NCI-H2029 (cell line): ENCODE data around the gene PARVA.

Experiments
- DNase-seq: peaks from one replicate; lab custom pipeline; 2025; lab: John Stamatoyannopoulos, UW

Gene PARVA

GRCh38 chr11:12433121-12433520, 55.8 kb downstream of the PARVA start:
- no peak for DNase-seq

GRCh38 chr11:12433571-12434324, 56.4 kb downstream of the PARVA start:
- no peak for DNase-seq

- DNase-seq: no peak
These were observed 56.9 kb downstream of the PARVA start for GRCh38 chr11:12434325-12434654.

GRCh38 chr11:12435264-12435663, 57.9 kb downstream of the PARVA start:
- no peak for DNase-seq

GRCh38 chr11:12436266-12436665, 58.9 kb downstream of the PARVA start:
- no peak for DNase-seq

GRCh38 chr11:12438291-12438690, 60.9 kb downstream of the PARVA start:
- DNase-seq: no peak

- DNase-seq: peak; percentile 86
These were observed 62.2 kb downstream of the PARVA start for GRCh38 chr11:12439615-12440014.

GRCh38 chr11:12440565-12440964, 63.2 kb downstream of the PARVA start:
- DNase-seq: no peak

- DNase-seq: no peak
These were observed 64.0 kb downstream of the PARVA start for GRCh38 chr11:12441231-12441861.

- DNase-seq: no peak
These were observed 67.2 kb downstream of the PARVA start for GRCh38 chr11:12444601-12445000.

- no peak for DNase-seq
These were observed 67.6 kb downstream of the PARVA start for GRCh38 chr11:12445001-12445400.

GRCh38 chr11:12446863-12447262, 69.5 kb downstream of the PARVA start:
- no peak for DNase-seq

- DNase-seq: no peak
These were observed 71.0 kb downstream of the PARVA start for GRCh38 chr11:12448131-12448939.

GRCh38 chr11:12449961-12450715, 72.8 kb downstream of the PARVA start:
- no peak for DNase-seq

- no peak for DNase-seq
These were observed 73.9 kb downstream of the PARVA start for GRCh38 chr11:12451179-12451814.

- no peak for DNase-seq
These were observed 75.9 kb downstream of the PARVA start for GRCh38 chr11:12453243-12453642.

- DNase-seq: no peak
These were observed 77.4 kb downstream of the PARVA start for GRCh38 chr11:12454782-12455181.

- no peak for DNase-seq
These were observed 78.6 kb downstream of the PARVA start for GRCh38 chr11:12455938-12456337.

GRCh38 chr11:12456651-12457579, 79.5 kb downstream of the PARVA start:
- no peak for DNase-seq

GRCh38 chr11:12458042-12458441, 80.7 kb downstream of the PARVA start:
- DNase-seq: no peak

GRCh38 chr11:12459374-12459773, 82.0 kb downstream of the PARVA start:
- DNase-seq: no peak
